ENCODE data around the gene TMEM151A.
A peak's percentile ranks its signal among the peaks of the same experiment; 100 is the strongest.

TMEM151A gene

DNA sequence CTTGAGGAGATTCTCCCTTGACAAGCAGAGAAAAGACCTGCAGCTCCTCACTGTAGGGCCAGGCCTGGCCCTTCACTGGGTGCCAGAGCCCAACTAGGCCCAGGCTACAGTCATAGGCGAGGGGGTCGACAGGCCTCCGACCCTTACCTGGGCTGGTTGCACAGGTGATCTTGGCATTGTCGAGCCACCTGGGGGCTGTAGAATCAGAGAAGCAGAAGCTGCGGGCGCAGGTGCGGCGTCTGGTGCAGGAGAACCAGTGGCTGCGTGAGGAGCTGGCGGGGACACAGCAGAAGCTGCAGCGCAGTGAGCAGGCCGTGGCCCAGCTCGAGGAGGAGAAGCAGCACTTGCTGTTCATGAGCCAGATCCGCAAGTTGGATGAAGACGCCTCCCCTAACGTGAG is 30.1 kb upstream of the TMEM151A start:
- Mint-ChIP-seq H3K4me3 (no peak overlapping the region), H3K9me3 (no peaks in the 10 kb centered on the region), H3K27ac (no peak overlapping the region), H3K4me1 (peaks cover 20% of the 10 kb centered on the region), H3K27me3 (ENCODE audit: low read depth) (peaks cover 3% of the 10 kb centered on the region), H3K36me3 (ENCODE audit: low read depth) (peaks cover 37% of the 10 kb centered on the region)
- TF ChIP-seq, protein P1, sequence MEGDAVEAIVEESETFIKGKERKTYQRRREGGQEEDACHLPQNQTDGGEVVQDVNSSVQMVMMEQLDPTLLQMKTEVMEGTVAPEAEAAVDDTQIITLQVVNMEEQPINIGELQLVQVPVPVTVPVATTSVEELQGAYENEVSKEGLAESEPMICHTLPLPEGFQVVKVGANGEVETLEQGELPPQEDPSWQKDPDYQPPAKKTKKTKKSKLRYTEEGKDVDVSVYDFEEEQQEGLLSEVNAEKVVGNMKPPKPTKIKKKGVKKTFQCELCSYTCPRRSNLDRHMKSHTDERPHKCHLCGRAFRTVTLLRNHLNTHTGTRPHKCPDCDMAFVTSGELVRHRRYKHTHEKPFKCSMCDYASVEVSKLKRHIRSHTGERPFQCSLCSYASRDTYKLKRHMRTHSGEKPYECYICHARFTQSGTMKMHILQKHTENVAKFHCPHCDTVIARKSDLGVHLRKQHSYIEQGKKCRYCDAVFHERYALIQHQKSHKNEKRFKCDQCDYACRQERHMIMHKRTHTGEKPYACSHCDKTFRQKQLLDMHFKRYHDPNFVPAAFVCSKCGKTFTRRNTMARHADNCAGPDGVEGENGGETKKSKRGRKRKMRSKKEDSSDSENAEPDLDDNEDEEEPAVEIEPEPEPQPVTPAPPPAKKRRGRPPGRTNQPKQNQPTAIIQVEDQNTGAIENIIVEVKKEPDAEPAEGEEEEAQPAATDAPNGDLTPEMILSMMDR (IDR thresholded peaks at IDR 0.05; ENCODE audit: unreplicated experiment in 3 of 3), result no peak

DNA sequence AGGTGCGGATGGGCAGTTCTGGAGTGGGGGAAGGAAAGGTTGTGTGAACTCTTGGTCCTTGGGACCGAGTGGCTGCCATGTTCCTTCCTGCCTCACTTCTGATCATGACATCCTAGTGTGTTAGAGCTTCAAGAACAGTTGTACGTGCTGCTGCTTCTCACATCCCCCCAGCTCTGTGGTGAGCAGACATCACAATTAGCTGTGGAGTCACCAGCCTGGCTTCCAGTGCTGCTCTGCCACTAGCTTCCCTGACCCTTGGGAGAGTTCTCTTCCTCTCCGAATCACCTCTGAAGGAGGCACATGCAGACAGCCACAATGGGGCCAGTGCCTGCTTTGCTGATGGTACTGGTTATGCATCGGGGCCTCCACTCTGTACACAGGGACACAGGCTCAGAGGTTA is 29.5 kb upstream of the TMEM151A start:
- Mint-ChIP-seq H3K4me1 (peaks cover 20% of the 10 kb centered on the region), H3K9me3 (no peaks in the 10 kb centered on the region), H3K27ac (no peak overlapping the region), H3K36me3 (ENCODE audit: low read depth) (peaks cover 37% of the 10 kb centered on the region), H3K4me3 (peak overlapping the region; percentile 27 to 62 (median 47)), H3K27me3 (ENCODE audit: low read depth) (no peaks in the 10 kb centered on the region)
- TF ChIP-seq, protein P1 (IDR thresholded peaks at IDR 0.05; ENCODE audit: unreplicated experiment in 3 of 3), result no peak

DNA sequence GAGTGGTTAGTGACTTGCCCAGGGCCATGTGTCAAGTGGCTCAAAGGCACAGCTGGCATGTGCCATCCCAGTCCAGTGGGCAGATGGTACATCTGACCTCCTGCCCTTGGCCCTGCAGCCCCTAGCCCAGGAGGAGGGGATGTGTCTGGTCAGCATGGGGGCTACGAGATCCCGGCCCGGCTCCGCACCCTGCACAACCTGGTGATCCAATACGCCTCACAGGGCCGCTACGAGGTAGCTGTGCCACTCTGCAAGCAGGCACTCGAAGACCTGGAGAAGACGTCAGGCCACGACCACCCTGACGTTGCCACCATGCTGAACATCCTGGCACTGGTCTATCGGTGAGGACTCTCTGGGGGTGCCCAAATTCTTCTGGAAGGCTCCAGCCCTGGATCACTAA is 29.0 kb upstream of the TMEM151A start:
- Mint-ChIP-seq H3K36me3 (ENCODE audit: low read depth) (peaks cover 37% of the 10 kb centered on the region), H3K4me1 (peaks cover 22% of the 10 kb centered on the region), H3K27ac (no peak overlapping the region), H3K9me3 (no peaks in the 10 kb centered on the region), H3K4me3 (no peak overlapping the region), H3K27me3 (ENCODE audit: low read depth) (no peaks in the 10 kb centered on the region)
- TF ChIP-seq, protein P1 (IDR thresholded peaks at IDR 0.05; ENCODE audit: unreplicated experiment in 3 of 3), result no peak

DNA sequence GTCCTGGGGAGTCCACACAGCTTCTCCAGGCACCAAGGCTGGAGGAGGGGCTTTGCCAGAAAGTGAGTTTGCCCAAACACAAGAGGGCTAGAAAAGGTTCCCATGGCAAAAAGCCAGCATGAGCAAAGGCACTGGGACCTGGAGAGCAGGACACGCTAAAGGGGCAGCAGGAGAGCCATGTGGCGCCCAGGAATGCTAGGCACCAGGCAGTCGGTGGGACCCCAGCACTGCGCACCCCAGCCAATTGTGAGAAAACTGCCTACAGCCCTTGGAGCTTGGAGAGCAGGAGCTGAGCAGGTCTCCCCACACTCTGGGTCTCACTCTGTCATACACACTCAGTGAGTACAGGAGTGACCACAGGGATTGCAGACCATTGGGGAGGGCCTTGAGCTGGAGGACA is 28.5 kb upstream of the TMEM151A start:
- TF ChIP-seq, protein P1 (IDR thresholded peaks at IDR 0.05; ENCODE audit: unreplicated experiment in 3 of 3), result no peak
- H3K4me3 Mint-ChIP-seq, result no peak overlapping the region
- no peak overlapping the region for H3K27ac Mint-ChIP-seq
- H3K4me1 Mint-ChIP-seq, result peaks cover 24% of the 10 kb centered on the region
- H3K27me3 Mint-ChIP-seq (ENCODE audit: low read depth), result no peaks in the 10 kb centered on the region
- peaks cover 37% of the 10 kb centered on the region for H3K36me3 Mint-ChIP-seq (ENCODE audit: low read depth)
- H3K9me3 Mint-ChIP-seq, result no peaks in the 10 kb centered on the region

DNA sequence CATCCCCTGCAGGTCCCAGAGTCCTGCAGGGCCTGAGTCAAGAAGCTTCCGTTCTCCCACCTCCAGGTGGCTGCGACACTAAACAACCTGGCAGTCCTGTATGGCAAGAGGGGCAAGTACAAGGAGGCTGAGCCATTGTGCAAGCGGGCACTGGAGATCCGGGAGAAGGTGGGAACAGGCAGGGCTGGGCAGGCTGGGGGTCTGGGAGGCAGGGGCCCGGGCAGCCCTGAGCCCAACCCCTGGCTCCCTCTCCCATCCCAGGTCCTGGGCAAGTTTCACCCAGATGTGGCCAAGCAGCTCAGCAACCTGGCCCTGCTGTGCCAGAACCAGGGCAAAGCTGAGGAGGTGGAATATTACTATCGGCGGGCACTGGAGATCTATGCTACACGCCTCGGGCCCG is 27.9 kb upstream of the TMEM151A start:
- Mint-ChIP-seq H3K27ac (no peak overlapping the region), H3K27me3 (ENCODE audit: low read depth) (no peaks in the 10 kb centered on the region), H3K36me3 (ENCODE audit: low read depth) (peaks cover 37% of the 10 kb centered on the region), H3K4me3 (no peak overlapping the region), H3K9me3 (no peaks in the 10 kb centered on the region), H3K4me1 (peaks cover 26% of the 10 kb centered on the region)
- TF ChIP-seq, protein P1 (IDR thresholded peaks at IDR 0.05; ENCODE audit: unreplicated experiment in 3 of 3), result no peak

DNA sequence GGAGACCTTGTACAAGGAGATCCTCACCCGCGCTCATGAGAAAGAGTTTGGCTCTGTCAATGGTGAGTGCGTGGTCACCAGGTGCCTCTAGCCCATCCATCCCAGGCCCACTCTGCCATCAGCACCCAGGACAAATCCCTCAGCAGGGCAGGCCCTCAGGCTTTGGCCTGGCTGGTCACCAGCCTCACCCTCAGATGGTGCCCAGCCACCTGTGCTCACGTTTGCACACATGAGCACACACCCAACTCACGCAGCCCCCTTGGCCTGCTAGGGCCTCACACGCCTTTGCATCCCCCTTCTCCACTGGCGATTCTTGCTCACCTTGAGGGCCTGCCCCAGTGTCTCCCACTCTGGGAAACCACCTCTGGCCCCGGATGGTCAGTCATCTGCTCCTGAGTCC is 27.3 kb upstream of the TMEM151A start:
- Mint-ChIP-seq H3K27me3 (ENCODE audit: low read depth) (no peaks in the 10 kb centered on the region), H3K4me3 (peak overlapping the region in 1 of 3 experiments; percentile 23), H3K4me1 (peaks cover 20% of the 10 kb centered on the region), H3K9me3 (no peaks in the 10 kb centered on the region), H3K27ac (no peak overlapping the region), H3K36me3 (ENCODE audit: low read depth) (peaks cover 31% of the 10 kb centered on the region)
- TF ChIP-seq, protein P1 (IDR thresholded peaks at IDR 0.05; ENCODE audit: unreplicated experiment in 3 of 3), result no peak

Measured in nephron (organoid).